HG03039 (cell line): ENCODE measurements around the gene NCOA7.
"Not testable (repeated sequence)": the region's sequence is repeated elsewhere in the genome, so short reads cannot be mapped to it uniquely, and the experiment has no call there.

ENCODE experiments used
- ATAC-seq: cut with Tn5 transposase; IDR thresholded peaks from one replicate; pipeline ENCODE4 v1.9.1; 2021; ENCODE audit warnings: mild to moderate bottlenecking, moderate library complexity; ENCODE audit not compliant: unreplicated experiment

NCOA7 gene

GRCh38 chr6:125865015-125865414, 74.3 kb downstream of the NCOA7 start:
- no peak for ATAC-seq

GRCh38 chr6:125866433-125866832, 75.7 kb downstream of the NCOA7 start:
- no peak for ATAC-seq

GRCh38 chr6:125867483-125867942, 76.8 kb downstream of the NCOA7 start:
- ATAC-seq: no peak

GRCh38 chr6:125868252-125868651, 77.5 kb downstream of the NCOA7 start:
- no peak for ATAC-seq

- ATAC-seq: no peak
Observed at GRCh38 chr6:125868678-125869395, 78.1 kb downstream of the NCOA7 start.

- no peak for ATAC-seq
Observed at GRCh38 chr6:125869427-125869826, 78.7 kb downstream of the NCOA7 start.

- no peak for ATAC-seq
Observed at GRCh38 chr6:125871365-125871764, 80.6 kb downstream of the NCOA7 start.

GRCh38 chr6:125872259-125872921, 81.6 kb downstream of the NCOA7 start:
- no peak for ATAC-seq

GRCh38 chr6:125882243-125882642, 91.5 kb downstream of the NCOA7 start:
- no peak for ATAC-seq

GRCh38 chr6:125884634-125885371, 94.0 kb downstream of the NCOA7 start:
- no peak for ATAC-seq

GRCh38 chr6:125886021-125886420, 95.3 kb downstream of the NCOA7 start:
- ATAC-seq: no peak

GRCh38 chr6:125886914-125887313, 96.2 kb downstream of the NCOA7 start:
- no peak for ATAC-seq

GRCh38 chr6:125887372-125887771, 96.6 kb downstream of the NCOA7 start:
- no peak for ATAC-seq

GRCh38 chr6:125888989-125889656, 98.4 kb downstream of the NCOA7 start:
- no peak for ATAC-seq

GRCh38 chr6:125899726-125900182, 109.0 kb downstream of the NCOA7 start:
- no peak for ATAC-seq

GRCh38 chr6:125904871-125905270, 114.1 kb downstream of the NCOA7 start:
- ATAC-seq: peak; percentile 80

GRCh38 chr6:125906158-125906998, 115.6 kb downstream of the NCOA7 start:
- no peak for ATAC-seq

- peak; percentile 98 for ATAC-seq
Observed at GRCh38 chr6:125910527-125910926, 119.8 kb downstream of the NCOA7 start.

- ATAC-seq: not testable (repeated sequence)
Observed at GRCh38 chr6:125911051-125911451, 120.3 kb downstream of the NCOA7 start.

- ATAC-seq: not testable (repeated sequence)
Observed at GRCh38 chr6:125912430-125912829, 121.7 kb downstream of the NCOA7 start.
